Neural progenitor cell (in vitro differentiated cells): ENCODE results near the gene CREB3L2.
A peak's percentile ranks its signal among the peaks of the same experiment; 100 is the strongest.

Experiments
- CTCF ChIP-seq: fragments of 200-600 bp; sonication (generic); IDR thresholded peaks from 2 replicates; pipeline ENCODE4 v1.5.1; 2017; ENCODE audit warnings: antibody characterized with exemption, mild to moderate bottlenecking
- EZH2 ChIP-seq: fragments of 200-600 bp; sonication (generic); IDR thresholded peaks from 2 replicates; pipeline ENCODE4 v1.6.1; 2017; ENCODE audit warnings: antibody characterized with exemption, mild to moderate bottlenecking, moderate library complexity

GRCh38 chr7:137846827-137847567 is 154.9 kb downstream of the CREB3L2 start, which contains the start of gene DGKI:
- TF ChIP-seq EZH2 (peak; percentile 72), CTCF (no peak)
